WTC11 (cell line): ENCODE measurements around the gene GAST. TPM values are rescaled to one million over a fixed set of nuclear protein-coding genes. Genes with fewer than 3 reads are reported as not detected.

Experiments
- ATAC-seq: fragments of 200-7000 bp; cut with Tn5 transposase; 2 replicates; pipeline ENCODE4 v1.10.0; 2021; ENCODE audit warnings: mild to moderate bottlenecking, moderate library complexity
- CTCF ChIA-PET: fragments of 300-600 bp; sonication (Branson Sonifier 250); formaldehyde crosslinking; loops from one replicate; lab custom pipeline; 2021; ENCODE audit warnings: antibody characterized with exemption; lab: Charles Lee
- POLR2A ChIA-PET: fragments of 350-600 bp; sonication (Branson Sonifier 250); formaldehyde crosslinking; loops from one replicate; lab custom pipeline; 2021; ENCODE audit warnings: antibody characterized with exemption; lab: Charles Lee
- DNase-seq: peaks from one replicate; pipeline ENCODE4 v3.0.0; 2021; ENCODE audit warnings: low spot score
- H3K27ac Mint-ChIP-seq: 2 replicates; pipeline ENCODE4 v1.8.0; 2021; ENCODE audit warnings: mixed read lengths
- H3K27me3 Mint-ChIP-seq: 2 replicates; pipeline ENCODE4 v1.8.0; 2021; ENCODE audit warnings: low read depth, mild to moderate bottlenecking, moderate library complexity, mixed read lengths
- H3K36me3 Mint-ChIP-seq: 2 replicates; pipeline ENCODE4 v1.8.0; 2021; ENCODE audit warnings: mixed read lengths
- H3K4me1 Mint-ChIP-seq: 2 replicates; pipeline ENCODE4 v1.8.0; 2022; ENCODE audit warnings: mixed read lengths
- H3K4me3 Mint-ChIP-seq: 2 replicates; pipeline ENCODE4 v1.8.0; 2021; ENCODE audit warnings: mild to moderate bottlenecking, moderate library complexity, mixed read lengths
- H3K9me3 Mint-ChIP-seq: 2 replicates; pipeline ENCODE4 v1.8.0; 2021; ENCODE audit warnings: mixed read lengths
- AFF4 ChIP-seq: sonication (generic); formaldehyde crosslinking; IDR thresholded peaks from 2 replicates; pipeline ENCODE4 v1.8.1; 2023; ENCODE audit warnings: mild to moderate bottlenecking, missing genetic modification reagents, borderline replicate concordance
- ATF1 ChIP-seq: sonication (generic); formaldehyde crosslinking; IDR thresholded peaks from 2 replicates; pipeline ENCODE4 v1.8.1; 2023; ENCODE audit warnings: mild to moderate bottlenecking, moderate library complexity, missing genetic modification reagents
- ATF3 ChIP-seq: sonication (generic); formaldehyde crosslinking; conservative IDR thresholded peaks from 2 replicates; pipeline ENCODE4 v1.8.1; 2022; ENCODE audit warnings: mild to moderate bottlenecking, missing genetic modification reagents
- CDX4 ChIP-seq: fragments of 250-450 bp; sonication (Bioruptor Pico); IDR thresholded peaks from 2 replicates; pipeline ENCODE4 v1.9.0; 2021; ENCODE audit warnings: moderate library complexity, mild to moderate bottlenecking, inconsistent platforms, borderline replicate concordance
- CREM ChIP-seq: sonication (generic); formaldehyde crosslinking; IDR thresholded peaks from 2 replicates; pipeline ENCODE4 v1.8.1; 2022; ENCODE audit warnings: mild to moderate bottlenecking, missing genetic modification reagents, moderate library complexity
- CTCF ChIP-seq: fragments of 200-600 bp; IDR thresholded peaks from 2 replicates; pipeline ENCODE4 v1.8.0; 2022; ENCODE audit warnings: antibody characterized with exemption
- E2F4 ChIP-seq: sonication (generic); formaldehyde crosslinking; IDR thresholded peaks from 2 replicates; pipeline ENCODE4 v1.8.1; 2022; ENCODE audit warnings: low read depth, mild to moderate bottlenecking, moderate library complexity, missing genetic modification reagents, borderline replicate concordance
- EMX1 ChIP-seq: fragments of 250-450 bp; sonication (Bioruptor Pico); IDR thresholded peaks from 2 replicates; pipeline ENCODE4 v1.8.0; 2021; ENCODE audit warnings: mild to moderate bottlenecking
- ERG ChIP-seq: fragments of 250-450 bp; sonication (Bioruptor Pico); IDR thresholded peaks from 2 replicates; pipeline ENCODE4 v1.8.0; 2021; ENCODE audit warnings: mild to moderate bottlenecking
- FOXJ3 ChIP-seq: sonication (generic); formaldehyde crosslinking; IDR thresholded peaks from 2 replicates; pipeline ENCODE4 v1.9.0; 2021; ENCODE audit warnings: missing genetic modification reagents, mild to moderate bottlenecking, borderline replicate concordance
- FOXP1 ChIP-seq: sonication (generic); formaldehyde crosslinking; IDR thresholded peaks from 2 replicates; pipeline ENCODE4 v1.8.0; 2022; ENCODE audit warnings: missing genetic modification reagents, mild to moderate bottlenecking, moderate library complexity, borderline replicate concordance
- IRF2 ChIP-seq: sonication (generic); formaldehyde crosslinking; IDR thresholded peaks from 2 replicates; pipeline ENCODE4 v1.8.0; 2022; ENCODE audit warnings: low read depth, missing genetic modification reagents, borderline replicate concordance
- JAZF1 ChIP-seq: fragments of 250-450 bp; sonication (Bioruptor Pico); IDR thresholded peaks from 2 replicates; pipeline ENCODE4 v1.9.0; 2021; ENCODE audit warnings: moderate library complexity, mild to moderate bottlenecking, inconsistent platforms
- KAT7 ChIP-seq: sonication (generic); formaldehyde crosslinking; IDR thresholded peaks from 2 replicates; pipeline ENCODE4 v1.8.1; 2023; ENCODE audit warnings: missing genetic modification reagents, mild to moderate bottlenecking, borderline replicate concordance
- MYBL2 ChIP-seq: sonication (generic); formaldehyde crosslinking; IDR thresholded peaks from 2 replicates; pipeline ENCODE4 v1.8.1; 2023; ENCODE audit warnings: mild to moderate bottlenecking, moderate library complexity, missing genetic modification reagents
- NR2C2 ChIP-seq: sonication (generic); formaldehyde crosslinking; IDR thresholded peaks from 2 replicates; pipeline ENCODE4 v1.8.0; 2022; ENCODE audit warnings: mild to moderate bottlenecking, missing genetic modification reagents
- SP1 ChIP-seq: sonication (generic); formaldehyde crosslinking; conservative IDR thresholded peaks from 2 replicates; pipeline ENCODE4 v1.8.1; 2022; ENCODE audit warnings: missing genetic modification reagents
- TCF7 ChIP-seq: sonication (generic); formaldehyde crosslinking; IDR thresholded peaks from 2 replicates; pipeline ENCODE4 v1.8.0; 2022; ENCODE audit warnings: mild to moderate bottlenecking, low read depth, missing genetic modification reagents, moderate library complexity
- ZNF232 ChIP-seq: sonication (generic); formaldehyde crosslinking; IDR thresholded peaks from 2 replicates; pipeline ENCODE4 v1.8.0; 2022; ENCODE audit warnings: mild to moderate bottlenecking, missing genetic modification reagents
- ZSCAN18 ChIP-seq: fragments of 250-450 bp; sonication (Bioruptor Pico); IDR thresholded peaks from 2 replicates; pipeline ENCODE4 v2.1.2; 2022; ENCODE audit warnings: mild to moderate bottlenecking, moderate library complexity
- total RNA-seq: library from RNA; stranded (reverse); gene quantifications from 3 replicates; pipeline ENCODE4 v1.2.3, GENCODE V29; 2021

The GAST gene
- total RNA-seq, 1 experiment from 2014 or later, result not detected

- H3K9me3 Mint-ChIP-seq, result no peaks in the 10 kb centered on the region
- H3K27ac Mint-ChIP-seq, result no peak overlapping the region
- no peak for DNase-seq
- H3K27me3 Mint-ChIP-seq, result no peaks in the 10 kb centered on the region
- ATAC-seq, result no peak
- POLR2A ChIA-PET, result no interaction called here
- CTCF ChIA-PET, result interaction anchor here (0.7 to 2.7 kb wide), 2 partner anchors 23 to 38 kb away, joined by 3 to 14 read pairs; partner anchors contain the start of gene JUP
- no peak for TF ChIP-seq ZNF232
- no peak for TF ChIP-seq FOXJ3 (CRISPR knock-in tag)
- no peak for TF ChIP-seq ATF3 (CRISPR knock-in tag)
- TF ChIP-seq CREM (CRISPR knock-in tag), result no peak
- TF ChIP-seq CTCF, result no peak
- no peak for TF ChIP-seq CDX4
- no peak for TF ChIP-seq EMX1 (CRISPR knock-in tag)
- TF ChIP-seq MYBL2, result no peak
- TF ChIP-seq AFF4 (CRISPR knock-in tag), result no peak
- TF ChIP-seq FOXP1 (CRISPR knock-in tag), result no peak
- no peak for TF ChIP-seq ATF1 (CRISPR knock-in tag)
- no peak for TF ChIP-seq TCF7
- TF ChIP-seq ERG (CRISPR knock-in tag), result no peak
- TF ChIP-seq SP1 (CRISPR knock-in tag), result no peak
- no peak for TF ChIP-seq NR2C2 (CRISPR knock-in tag)
- no peak for TF ChIP-seq ZSCAN18
- no peak for TF ChIP-seq JAZF1 (CRISPR knock-in tag)
- no peak for TF ChIP-seq IRF2 (CRISPR knock-in tag)
- TF ChIP-seq KAT7, result no peak
- no peak for TF ChIP-seq E2F4 (CRISPR knock-in tag)
- TF ChIP-seq, all 79 proteins: peak for 0
- H3K36me3 Mint-ChIP-seq, result peaks cover 82% of the 10 kb centered on the region
- no peaks in the 10 kb centered on the region for H3K4me1 Mint-ChIP-seq
- no peak overlapping the region for H3K4me3 Mint-ChIP-seq
Observed at GRCh38 chr17:41762841-41763240, 50.7 kb downstream of the GAST start.
